NT2/D1 (cell line): ENCODE measurements around the gene RELN.

Source experiments
- SUZ12 ChIP-seq: IDR thresholded peaks from 2 replicates; pipeline ENCODE4 v1.6.1; 2011; ENCODE audit not compliant: insufficient read length, insufficient read depth; ENCODE audit errors: extremely low read depth
- YY1 ChIP-seq: IDR thresholded peaks from 2 replicates; pipeline ENCODE4 v1.6.1; 2011; ENCODE audit not compliant: insufficient read length, insufficient read depth
- ZNF274 ChIP-seq: IDR thresholded peaks from 2 replicates; pipeline ENCODE4 v1.6.1; 2011; ENCODE audit warnings: mild to moderate bottlenecking, low read depth, low read length

DNA sequence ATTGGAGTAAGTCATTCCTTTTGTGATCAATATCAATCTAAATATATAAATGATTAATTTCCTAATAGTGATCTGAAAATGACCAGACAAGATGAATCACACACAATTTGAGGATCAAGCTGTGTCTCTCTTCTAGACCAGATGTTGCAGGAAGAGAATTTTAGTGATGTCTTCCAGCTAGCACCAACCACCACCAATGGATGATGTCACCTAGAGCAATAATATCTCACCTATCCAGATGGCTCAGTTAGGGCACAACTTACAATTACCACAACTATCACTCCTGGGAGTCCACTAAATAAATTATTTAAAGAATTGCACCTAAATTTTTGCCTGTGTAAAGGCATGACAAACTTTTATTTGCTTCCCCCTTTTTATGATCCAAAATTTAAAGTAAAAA lies 25.2 kb downstream of the RELN start:
- TF ChIP-seq ZNF274 (no peak), YY1 (no peak), SUZ12 (no peak)
